Urothelium cell line (cell line): ENCODE data around the gene ATP1A1.

Experiments used
- DNase-seq: peaks from one replicate; pipeline ENCODE4 v3.0.0; 2011; ENCODE audit warnings: low spot score, mixed read lengths
- FAIRE-seq: peaks from 2 replicates; lab custom pipeline; 2011; peaks lifted over from hg19 to GRCh38; lab: Jason Lieb, UNC

ATP1A1 gene

DNA sequence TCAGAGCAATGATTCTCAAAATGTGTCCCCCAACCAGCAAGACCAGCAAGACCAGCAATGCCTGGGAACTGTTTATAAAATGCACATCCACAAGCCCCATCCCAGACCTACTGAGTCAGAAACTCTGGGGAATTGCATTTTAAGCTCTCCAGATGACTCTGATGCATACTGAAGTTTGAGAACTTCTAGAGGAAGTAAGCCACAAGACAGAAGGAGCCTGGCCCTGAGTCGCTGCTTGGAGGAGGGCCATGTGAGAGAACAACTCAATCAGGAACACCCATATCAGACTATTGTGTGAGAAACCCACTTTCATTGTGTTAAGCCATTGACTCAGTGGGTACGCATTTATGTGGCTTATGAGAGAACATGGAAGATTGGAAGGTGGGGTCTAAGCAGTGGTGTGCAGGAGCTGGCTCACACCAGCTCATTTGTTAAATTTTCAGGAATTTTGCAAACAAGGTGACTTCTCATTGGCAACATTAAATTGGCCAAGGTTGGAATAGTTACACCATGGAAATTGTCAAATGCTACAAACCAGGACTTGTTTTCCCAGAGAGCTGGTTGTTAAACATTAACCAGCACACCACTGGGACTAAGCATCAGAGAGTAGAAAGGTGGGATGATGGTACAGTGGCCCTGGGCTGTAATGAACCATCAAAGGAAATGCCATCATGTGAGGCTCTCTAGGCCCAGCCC, 38.9 kb downstream of the ATP1A1 start:
- DNase-seq (no peak), FAIRE-seq (no peak)

DNA sequence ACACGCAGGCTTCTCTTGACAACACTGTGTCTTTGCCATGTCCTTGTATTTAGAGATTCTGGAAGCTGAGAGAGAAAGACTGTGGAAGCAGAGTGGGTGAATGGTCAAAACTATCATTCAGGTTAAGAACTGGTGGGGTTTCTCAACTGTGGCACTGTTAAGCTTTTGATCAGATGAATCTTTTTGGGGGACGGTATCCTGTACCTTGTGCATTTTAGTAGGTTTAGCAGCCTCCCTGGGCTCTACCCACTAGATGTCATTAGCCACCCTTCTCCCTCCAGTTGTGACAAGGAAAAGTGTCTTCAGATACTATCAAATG, 39.4 kb downstream of the ATP1A1 start:
- FAIRE-seq (no peak), DNase-seq (no peak)

DNA sequence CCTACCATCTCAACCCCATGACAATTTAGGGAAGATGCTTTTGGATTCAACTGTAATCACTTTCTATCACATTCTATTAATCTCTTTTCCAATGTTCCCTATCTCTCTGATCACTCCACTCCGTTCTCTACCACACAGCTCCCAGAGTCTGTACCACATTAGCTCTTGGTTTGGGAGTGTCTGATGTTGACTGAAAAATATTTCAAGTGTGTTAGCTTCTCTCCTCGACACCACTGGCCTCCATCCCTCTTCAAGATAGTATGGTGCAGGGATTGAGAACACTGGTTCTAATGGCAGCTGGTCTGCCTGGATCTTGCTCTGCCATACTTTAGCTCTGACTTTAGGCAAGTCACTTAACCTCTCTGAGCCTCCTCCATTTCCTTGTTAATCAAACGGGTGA, 39.9 kb downstream of the ATP1A1 start:
- no peak for FAIRE-seq
- DNase-seq = no peak

DNA sequence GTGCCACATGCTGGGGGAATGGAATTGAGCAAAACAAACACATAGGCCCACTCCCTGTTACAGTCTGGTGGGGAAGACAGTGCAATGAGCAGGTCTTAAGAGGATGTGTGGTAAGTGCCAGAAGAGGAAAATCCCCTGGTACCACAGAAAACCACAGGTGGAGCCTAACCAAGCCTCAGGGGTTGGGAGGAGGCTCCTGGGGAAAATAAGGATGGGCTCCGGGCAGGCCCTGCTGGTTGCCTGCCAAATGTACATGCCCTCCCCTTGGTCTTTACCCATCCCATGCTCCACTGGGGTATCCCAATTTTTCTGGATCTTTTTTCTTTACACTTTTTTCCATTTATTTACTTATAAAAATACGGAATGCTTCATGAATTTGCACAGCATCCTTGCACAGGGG, 40.4 kb downstream of the ATP1A1 start:
- DNase-seq = no peak
- FAIRE-seq = no peak

GRCh38 chr1:116414364-116414763, 41.3 kb downstream of the ATP1A1 start:
- FAIRE-seq (no peak), DNase-seq (no peak)

DNA sequence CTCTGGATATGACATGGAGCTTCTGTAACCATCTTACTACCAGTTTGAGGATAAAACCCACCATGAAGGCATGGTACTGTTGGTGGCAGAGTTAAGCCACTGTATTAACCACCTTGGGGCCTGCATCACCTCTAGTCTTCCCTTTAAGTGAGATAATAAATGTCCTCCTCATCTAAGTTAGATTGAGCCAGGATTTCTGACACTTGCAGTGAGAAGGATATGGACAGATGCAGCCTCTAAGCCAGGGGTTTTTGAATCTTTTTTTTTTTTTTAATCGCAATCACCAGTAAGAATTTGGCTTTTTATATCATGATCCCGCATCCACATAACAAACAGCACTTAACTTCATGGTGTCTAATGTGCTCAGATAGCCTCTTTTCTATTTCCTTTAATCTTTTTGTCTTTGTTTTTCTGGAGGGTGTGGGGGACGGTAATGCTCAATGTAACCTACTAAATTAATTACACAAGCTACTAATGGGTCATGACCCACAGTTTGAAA, 42.2 kb downstream of the ATP1A1 start:
- DNase-seq (no peak), FAIRE-seq (no peak)

- DNase-seq = no peak
- FAIRE-seq = no peak
Measured at GRCh38 chr1:116415699-116416533, 42.9 kb downstream of the ATP1A1 start.

DNA sequence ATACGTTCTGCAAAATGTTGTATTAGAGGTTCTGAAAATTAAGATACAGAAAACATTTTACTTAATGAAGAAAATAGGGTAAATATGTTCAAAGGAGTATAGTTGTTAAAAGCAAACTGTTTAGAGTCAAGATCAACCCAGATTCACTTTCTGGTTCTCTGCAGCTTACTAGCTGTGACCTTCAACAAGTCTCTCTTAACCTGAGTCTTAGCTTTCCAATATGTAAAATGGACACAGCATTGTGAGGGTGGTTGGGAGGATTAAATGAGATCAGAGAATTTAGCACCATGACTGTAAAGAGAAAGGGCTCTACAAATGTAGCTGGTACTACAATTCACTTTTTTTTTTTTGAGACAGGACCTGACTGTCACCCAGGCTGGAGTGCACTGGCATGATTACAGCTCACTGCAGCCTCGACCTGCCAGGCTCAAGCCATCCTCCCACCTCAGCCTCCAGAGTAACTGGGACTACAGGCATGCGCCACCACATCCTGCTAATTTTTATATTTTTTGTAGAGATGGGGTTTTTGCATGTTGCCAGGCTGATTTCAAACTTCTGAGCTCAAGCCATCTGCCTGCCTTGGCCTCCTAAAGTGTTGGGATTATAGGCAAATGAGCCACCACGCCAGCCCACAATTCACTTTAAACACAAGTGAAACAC, 43.9 kb downstream of the ATP1A1 start:
- FAIRE-seq = no peak

DNA sequence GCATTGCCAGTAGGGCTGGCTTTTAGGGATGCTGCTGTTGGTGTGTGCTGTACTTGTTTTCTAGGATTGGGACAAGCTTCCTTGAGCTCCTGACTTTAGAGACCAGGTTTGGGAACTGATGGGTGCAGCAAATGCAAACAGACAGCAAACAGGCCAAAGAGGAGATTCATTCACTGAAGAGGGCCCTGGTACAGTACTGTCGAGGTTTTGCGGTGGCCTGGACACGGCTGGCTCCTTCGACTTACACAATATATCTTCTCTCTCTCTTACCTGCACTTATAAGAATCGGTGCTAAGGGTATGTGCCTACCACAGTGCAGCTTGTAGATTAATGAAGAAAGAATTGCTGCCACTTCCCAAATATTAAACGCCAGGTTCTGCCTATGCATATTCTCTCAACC, 44.6 kb downstream of the ATP1A1 start:
- no peak for FAIRE-seq
- DNase-seq = no peak

More for the DNA sequence above, 43.9 kb downstream of the ATP1A1 start:
- no peak for DNase-seq

- FAIRE-seq (no peak), DNase-seq (peak; percentile 94)
Measured at GRCh38 chr1:116418091-116418830, 45.2 kb downstream of the ATP1A1 start.

GRCh38 chr1:116420417-116421200, 47.6 kb downstream of the ATP1A1 start:
- no peak for DNase-seq
- FAIRE-seq = no peak

- no peak for DNase-seq
- FAIRE-seq = no peak
Measured at GRCh38 chr1:116424438-116424837, 51.4 kb downstream of the ATP1A1 start.

- FAIRE-seq = peak; percentile 17
- no peak for DNase-seq
Measured at GRCh38 chr1:116424863-116425262, 51.8 kb downstream of the ATP1A1 start.

DNA sequence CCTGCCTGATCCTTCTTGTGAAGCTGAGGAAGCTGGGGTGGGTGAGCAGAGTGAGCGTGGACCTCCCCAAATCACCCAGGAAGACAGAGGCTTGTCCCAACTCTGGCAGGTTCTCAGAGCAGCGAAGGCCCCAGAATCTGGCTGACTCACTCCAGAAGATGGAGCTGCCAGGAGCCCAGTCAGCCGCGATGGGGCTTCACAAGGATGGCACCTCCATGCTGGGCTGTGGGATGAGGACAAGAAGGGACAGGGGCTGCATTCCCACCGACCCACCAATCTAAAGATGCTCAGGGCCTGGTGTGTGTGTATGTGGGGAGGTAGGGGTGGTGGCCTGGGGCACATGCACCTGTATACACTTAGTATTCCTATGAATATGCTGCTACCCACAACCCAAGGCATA, 52.9 kb downstream of the ATP1A1 start:
- no peak for DNase-seq
- FAIRE-seq = peak; percentile 63

GRCh38 chr1:116426401-116426800, 53.4 kb downstream of the ATP1A1 start:
- DNase-seq (no peak), FAIRE-seq (no peak)

- FAIRE-seq (no peak), DNase-seq (no peak)
Measured at GRCh38 chr1:116428576-116428975, 55.5 kb downstream of the ATP1A1 start.

GRCh38 chr1:116429821-116430374, 56.9 kb downstream of the ATP1A1 start:
- DNase-seq = no peak
- FAIRE-seq = no peak

- FAIRE-seq (no peak), DNase-seq (no peak)
Measured at GRCh38 chr1:116431870-116432500, 58.9 kb downstream of the ATP1A1 start.

DNA sequence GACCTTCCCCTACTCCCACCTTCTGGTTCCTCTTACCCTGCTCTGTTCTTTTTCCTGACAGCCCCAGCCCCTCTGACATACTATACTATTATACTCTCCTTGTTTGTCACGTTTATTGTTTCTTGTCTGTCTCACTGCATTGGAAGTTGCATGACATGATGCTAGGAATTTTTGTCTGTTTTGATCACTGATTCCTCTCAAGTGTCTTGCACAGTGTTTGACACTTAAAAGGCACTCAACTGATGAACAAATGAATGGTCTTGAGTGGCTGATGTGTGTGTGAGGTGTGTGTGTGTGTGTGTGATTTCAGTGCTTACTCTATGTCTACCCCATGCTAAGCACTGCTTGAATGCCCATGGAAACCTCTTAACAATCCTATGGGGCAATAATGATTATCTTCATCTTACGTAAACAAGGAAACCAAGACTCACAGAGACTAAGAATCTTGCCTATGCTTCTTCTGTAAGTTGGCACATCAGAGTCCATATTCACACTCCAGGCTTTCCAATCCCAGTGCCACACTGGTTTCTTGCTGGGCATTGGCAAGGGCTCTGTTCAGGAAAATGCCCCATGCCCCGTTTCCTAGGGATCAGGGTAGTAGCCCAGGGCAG, 59.7 kb downstream of the ATP1A1 start:
- no peak for FAIRE-seq
- no peak for DNase-seq
